ENCODE measurements around the gene KCNQ2.

The KCNQ2 gene

GRCh38 chr20:63413963-63414684 lies 58.3 kb downstream of the KCNQ2 start:
- DNase-seq: no peak

DNA sequence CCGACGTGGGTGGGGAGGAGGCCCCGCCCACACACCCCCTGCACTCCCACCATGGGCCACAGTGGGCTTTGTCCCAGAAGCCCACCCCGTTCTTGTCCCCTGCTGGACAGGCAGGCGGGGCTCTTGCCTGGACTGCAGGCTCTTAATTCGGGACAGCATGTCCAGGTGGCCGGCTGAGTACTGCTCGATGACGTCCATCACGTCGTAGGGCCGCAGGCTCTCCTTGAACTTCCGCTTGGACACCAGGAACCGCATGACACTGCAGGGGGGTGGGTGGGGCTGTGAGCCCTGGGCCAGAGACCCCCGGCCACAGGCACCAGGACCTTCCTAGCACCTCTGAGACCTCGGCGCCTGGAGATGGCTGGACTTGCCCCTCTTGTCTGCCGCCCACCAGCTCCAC lies 59.1 kb downstream of the KCNQ2 start:
- DNase-seq: no peak

DNA sequence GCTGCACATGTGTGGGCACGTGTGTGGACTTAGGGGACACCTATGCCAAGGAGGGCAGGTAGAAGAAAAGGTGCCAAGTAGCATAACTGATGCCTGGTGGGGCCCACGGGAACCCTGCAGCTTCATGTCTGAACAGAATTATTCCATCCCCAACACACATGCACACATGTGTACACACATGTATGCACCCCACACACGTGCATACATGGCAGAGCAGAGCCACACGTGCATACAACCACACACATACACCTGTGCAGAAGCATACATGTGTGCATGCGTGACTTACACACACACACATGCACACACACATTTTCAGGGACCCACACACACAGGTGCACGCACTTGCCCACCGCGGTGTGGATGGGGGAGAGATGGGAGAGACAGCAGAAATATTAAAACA lies 59.6 kb downstream of the KCNQ2 start:
- DNase-seq: no peak

GRCh38 chr20:63411898-63412631 lies 60.4 kb downstream of the KCNQ2 start:
- DNase-seq: no peak

DNA sequence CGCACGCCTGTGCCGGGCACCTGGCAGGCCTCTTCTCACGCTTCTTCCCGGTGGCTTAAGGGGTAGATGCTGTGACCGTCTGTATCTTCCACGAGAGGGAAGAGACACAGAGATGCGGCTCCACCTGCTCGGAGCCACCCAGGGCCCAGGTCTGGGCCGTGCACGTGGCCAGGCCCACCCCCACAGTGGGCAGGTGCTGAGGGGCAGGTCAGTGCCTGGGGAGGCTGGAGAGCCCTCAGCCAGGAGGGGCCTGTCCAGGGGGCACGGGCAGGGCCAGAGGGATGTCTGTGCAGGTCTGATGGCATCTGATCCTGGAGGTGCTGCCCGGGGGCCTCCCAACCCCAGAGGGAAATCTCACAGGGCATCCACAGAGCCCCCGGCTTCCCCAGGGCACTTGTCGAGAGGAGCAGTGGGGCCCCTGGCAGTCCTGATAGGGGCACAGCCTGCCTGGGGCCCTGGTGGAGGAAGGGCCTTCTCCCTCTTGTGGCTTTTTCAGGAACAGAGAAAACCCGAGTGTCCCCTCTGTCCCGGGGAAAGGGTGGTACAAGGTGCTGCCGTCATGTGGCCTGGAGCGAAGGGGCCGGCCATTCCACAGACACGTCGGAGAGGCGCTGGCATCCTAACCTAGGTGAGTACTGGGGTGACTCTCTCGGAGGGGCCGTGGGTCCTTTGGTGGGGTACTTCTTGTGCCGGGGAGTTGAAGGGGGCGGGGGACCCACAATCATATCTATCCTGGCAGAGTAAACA lies 61.1 kb downstream of the KCNQ2 start:
- no peak for DNase-seq

- DNase-seq: no peak
These were observed 62.5 kb downstream of the KCNQ2 start for GRCh38 chr20:63409834-63410435.

DNA sequence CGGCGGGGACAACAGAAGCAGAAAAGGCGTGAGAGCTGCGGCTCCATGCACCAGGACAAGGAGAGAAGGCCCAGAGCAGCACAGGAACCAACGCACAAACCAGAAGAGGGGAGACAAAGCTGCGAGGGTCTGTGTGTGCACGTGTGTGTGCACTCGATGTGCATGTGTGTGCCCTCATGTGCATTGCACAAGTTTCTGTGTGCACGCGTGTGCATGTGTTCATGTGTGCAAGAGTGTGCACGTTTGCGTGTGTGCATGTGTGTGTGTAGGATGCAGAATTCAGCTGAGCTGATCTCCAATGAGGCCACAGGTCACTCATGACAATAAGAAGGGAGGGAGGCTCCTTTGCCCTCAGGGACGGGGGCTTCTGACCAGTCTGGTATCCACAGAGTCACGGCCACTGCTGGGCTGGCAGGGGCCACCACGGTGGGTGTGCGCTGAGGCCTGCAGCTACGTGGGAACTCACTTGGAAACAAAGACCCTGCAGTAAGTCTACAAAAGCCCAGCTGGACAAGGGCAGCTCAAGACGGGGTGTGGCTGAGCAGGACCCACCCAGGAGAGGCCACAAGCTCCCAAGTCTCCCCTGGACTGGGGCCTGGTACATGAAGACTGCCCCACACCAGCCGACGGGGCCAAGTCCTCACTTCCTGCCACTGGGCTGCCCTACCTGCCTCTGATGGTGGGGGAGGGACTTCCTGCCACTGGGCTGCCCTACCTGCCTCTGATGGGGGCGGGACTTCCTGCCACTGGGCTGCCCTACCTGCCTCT lies 63.2 kb downstream of the KCNQ2 start:
- no peak for DNase-seq

DNA sequence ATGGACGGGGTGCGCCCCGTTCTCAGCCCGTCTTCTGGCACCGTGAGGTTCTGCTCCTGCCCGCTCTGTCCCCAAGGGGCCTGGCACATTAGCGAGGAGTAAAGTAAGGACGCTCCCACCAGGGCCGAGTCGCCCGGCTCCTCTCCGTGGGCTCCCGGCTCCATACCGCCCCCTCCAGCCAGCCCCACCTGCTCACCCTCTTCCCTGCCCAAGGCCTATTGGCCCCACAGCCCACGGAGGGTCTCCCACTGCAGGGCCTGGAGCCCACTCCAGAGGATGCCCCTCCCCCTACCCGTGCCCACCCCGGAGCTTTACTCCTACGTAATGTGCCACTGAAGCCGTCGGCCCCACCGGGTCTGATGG lies 63.8 kb downstream of the KCNQ2 start:
- no peak for DNase-seq

- no peak for DNase-seq
These were observed 64.3 kb downstream of the KCNQ2 start for GRCh38 chr20:63407928-63408683.

GRCh38 chr20:63406617-63407245 lies 65.7 kb downstream of the KCNQ2 start:
- no peak for DNase-seq

DNA sequence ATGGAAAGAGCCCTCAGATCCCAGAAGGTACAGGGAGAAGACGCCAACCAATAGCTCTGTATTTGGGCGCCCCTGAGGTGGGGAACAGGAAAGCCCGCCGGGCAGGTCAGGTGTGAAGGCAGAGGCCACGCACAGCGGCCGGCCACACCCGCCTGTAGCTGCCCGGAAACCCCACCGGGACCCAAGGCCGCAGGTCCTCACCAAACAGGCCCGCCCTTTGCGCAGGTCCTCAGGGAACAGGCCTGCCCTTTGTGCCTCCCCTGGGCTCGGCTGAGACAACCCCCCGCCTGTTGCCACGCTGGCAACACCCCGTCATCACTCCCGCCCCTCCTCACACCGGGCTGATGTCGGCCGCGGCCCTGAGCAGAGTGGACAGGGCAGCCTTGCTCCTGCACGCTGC lies 66.4 kb downstream of the KCNQ2 start:
- no peak for DNase-seq

GRCh38 chr20:63405102-63405730 lies 67.2 kb downstream of the KCNQ2 start:
- no peak for DNase-seq

DNA sequence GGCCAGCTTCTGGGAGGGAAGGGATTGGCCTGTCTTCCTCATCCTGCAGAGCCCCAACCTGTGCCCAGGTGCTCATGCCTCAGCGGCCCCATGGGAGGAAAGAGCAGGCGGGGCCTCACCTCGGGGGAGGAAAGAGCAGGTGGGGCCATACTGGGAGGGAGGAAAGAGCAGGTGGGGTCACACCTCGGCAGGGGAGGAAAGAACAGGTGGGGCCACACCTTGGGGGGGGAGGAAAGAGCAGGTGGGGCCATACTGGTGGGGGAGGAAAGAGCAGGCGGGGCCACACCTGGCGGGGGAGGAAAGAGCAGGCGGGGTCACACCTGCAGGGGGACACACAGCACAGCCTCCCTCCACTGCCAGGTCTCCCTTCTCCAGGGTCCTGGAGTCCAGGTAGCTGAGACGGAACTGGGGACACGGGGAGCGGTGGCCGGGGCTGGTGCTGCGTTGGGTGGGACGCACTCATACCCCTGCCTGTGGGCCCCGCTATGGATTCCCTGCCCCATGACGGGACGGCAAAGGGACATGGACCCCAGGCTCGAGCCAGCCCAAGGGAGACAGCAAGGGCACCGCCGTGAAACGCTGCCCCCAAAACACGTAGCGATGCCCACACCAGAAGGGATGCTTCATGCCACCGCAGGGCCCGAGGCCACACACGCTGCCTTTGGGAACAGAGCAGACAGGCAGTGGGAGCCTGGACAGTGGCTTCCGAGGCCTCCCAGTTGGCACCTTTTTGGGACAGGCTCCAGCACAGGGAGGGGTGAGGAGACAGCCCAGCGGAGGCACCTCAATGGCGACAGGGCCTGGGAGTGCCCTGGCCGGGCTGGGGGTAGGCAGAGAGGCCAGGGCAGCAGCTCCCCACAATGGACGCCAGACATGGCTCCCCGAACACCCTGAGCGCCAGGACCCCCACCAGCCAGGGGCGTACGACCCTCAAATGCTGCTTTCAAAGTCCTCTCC lies 68.0 kb downstream of the KCNQ2 start:
- no peak for DNase-seq

- no peak for DNase-seq
These were observed 68.9 kb downstream of the KCNQ2 start for GRCh38 chr20:63403403-63404105.

GRCh38 chr20:63402860-63403220 lies 69.6 kb downstream of the KCNQ2 start:
- DNase-seq: no peak

DNA sequence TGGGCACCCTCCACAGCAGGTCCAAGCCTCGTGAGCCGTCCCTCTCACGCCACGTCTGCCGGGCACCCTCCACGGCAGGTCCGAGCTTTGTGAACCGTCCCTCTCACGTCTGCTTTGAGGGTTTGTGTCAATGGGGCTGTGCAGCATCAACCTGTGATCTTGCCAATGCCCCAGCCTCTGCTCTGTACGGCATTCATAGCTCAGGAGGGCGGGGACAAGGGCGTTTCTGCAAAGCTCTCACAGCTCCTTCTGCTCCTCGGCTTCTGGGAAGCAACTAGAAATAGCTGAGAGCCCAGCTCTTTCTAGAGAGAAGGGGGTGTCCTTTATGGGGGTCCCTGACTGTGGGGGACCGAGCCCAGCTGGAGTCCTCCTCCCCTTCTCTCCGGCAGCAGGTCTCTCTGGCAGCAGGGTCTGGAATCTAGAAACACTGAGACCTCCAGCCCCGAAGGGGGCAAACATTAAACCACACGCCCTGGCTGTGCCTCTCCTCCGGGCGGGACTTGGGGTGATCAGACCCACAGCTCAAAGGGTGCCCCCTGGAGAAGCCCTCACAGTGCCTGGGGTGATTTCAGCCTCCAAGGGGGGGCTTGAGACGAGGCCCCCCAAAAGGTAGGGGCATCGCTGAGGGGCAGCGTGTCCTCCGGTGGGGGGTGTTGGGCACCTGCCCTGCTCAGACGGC lies 70.1 kb downstream of the KCNQ2 start:
- DNase-seq: no peak

- DNase-seq: no peak
These were observed 70.9 kb downstream of the KCNQ2 start for GRCh38 chr20:63401384-63402110.

Measured in SHP77 treated with DMSO at 0.1 percent for 48 hours (cell line).